NCI-H146 treated with DMSO at 0.1 percent for 48 hours (cell line): ENCODE measurements around the gene ODAD3.

Source experiments
- DNase-seq: peaks from one replicate; lab custom pipeline; 2025; ENCODE audit not compliant: unreplicated experiment; lab: John Stamatoyannopoulos, UW

The ODAD3 gene

DNA sequence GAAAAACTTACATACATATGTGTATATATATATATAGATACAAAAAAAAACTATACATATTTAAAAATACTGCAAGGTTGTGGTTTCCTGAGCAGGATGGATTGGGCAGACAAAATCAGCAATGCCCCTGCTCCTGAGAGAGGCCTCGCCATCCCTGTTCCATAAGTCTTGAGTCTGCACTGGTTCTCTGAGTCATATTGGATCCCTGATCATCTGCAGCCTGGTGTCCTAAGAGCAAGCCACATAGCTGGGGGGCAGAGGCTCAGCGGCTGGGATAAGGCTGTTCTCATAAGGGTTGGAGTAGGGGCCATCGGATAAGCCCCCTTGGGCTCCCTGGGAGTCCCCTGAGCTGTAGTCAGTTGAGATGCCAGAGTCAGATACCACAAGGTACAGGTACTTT lies 57.2 kb downstream of the ODAD3 start:
- no peak for DNase-seq

DNA sequence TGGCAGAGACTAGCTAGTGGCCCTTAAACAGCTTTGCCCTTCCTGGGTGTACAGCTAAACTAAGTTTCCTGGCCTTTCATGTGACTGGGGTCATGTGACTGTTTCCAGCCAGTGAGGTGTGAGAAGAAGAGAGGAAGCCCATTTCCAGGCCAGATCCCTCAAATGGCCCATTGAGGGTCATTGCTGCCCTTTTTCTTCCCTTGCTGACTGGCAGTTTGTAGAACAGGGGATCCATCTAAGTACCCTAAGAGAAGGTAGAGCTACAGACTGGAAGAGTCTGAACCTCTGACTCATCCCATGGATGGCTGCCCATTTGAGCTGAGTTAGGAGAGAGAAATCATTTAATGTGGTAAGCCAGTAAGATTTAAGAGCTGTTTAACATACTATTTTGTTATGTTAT lies 57.7 kb downstream of the ODAD3 start:
- no peak for DNase-seq

DNA sequence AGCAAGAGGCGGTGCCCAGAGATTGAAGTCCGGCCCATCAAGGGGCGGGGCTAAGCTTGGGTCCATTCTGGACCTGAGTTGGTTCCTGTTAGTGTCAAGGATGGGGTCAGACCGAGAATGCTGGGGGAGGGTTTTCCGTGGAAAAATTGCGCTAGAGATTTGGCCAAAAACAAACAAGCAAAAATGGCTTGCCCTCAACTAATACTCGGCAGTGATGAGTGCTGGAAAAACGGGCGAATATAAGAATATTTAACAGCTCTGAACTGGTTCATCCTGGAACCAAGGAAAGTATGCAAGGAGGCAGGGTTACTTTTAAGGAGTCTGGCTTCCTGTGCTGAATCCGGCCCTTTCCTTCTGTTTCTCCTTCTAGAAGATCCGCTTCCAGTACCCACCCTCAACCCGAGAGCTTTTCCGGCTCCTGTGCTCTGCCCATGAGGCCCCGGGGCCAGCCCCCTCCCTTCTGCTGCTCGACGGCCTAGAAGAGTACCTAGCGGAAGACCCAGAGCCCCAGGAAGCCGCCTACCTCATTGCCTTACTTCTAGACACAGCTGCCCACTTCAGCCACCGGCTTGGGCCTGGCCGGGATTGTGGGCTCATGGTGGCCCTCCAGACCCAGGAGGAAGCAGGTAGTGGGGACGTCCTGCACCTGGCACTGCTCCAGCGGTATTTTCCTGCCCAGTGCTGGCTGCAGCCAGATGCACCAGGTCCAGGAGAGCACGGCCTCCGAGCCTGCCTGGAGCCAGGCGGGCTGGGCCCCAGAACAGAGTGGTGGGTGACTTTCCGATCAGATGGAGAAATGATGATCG lies 59.6 kb downstream of the ODAD3 start:
- peak; percentile 55 for DNase-seq

DNA sequence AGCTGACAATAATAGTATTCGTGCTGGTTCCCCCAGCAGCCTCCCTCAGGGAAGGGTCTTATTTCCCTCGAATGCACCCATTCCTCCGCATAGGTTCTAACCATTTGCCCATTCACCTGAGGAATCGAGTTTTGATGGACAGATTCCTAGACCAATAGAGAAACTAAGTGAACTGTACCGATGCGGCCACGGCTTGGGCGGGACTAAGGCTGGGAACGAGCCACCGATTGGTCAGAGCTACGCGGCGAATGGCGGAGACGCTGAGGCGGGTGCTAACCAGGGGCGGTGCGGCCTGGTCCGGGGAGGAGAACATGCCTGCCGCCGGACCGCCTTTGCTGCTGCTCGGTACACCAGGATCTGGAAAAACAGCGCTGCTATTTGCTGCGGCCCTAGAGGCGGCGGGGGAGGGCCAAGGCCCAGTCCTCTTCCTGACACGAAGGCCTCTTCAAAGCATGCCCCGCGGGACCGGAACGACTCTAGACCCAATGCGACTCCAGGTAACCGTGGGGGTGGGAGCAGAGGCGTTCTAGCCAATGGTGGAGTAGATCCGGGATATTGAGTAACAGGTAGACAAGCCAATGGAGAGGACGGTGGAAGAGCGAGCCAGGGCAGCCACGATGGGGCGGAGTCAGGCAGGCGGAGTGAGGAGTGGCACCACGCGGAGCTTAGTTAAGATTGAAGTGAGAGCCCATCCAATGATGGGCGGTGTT lies 60.3 kb downstream of the ODAD3 start, which contains the start of gene SWSAP1:
SWSAP1 (plus strand) TSS at position 234 of the 710 bp plus-strand sequence; CDS start at position 249, 15 bp downstream.
- peak; percentile 100 for DNase-seq

DNA sequence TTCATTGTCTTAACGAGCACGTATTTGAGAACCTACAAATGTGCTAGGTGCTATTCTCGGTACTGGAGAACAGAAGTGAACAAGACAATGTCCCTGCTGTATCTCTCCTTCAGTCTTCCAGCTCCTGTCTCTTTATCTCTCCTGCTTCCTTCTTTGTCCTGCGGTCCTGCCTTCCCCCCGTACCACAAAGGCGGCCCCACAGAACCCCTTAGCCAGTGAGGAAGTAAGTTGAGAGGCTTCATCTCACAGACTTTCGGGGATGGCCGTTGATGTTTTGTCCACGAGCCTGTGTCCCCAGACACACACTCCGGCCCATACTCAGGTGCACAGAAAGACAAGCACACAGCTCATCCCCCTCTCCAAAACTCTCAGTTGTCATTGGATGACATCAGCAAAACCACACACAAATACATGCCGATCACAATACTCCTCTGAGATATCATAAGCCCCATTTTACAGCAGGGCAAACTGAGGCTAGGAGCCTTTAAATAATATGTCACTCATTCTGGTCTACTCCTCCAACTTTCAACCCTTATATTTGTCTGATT lies 61.0 kb downstream of the ODAD3 start:
- no peak for DNase-seq

DNA sequence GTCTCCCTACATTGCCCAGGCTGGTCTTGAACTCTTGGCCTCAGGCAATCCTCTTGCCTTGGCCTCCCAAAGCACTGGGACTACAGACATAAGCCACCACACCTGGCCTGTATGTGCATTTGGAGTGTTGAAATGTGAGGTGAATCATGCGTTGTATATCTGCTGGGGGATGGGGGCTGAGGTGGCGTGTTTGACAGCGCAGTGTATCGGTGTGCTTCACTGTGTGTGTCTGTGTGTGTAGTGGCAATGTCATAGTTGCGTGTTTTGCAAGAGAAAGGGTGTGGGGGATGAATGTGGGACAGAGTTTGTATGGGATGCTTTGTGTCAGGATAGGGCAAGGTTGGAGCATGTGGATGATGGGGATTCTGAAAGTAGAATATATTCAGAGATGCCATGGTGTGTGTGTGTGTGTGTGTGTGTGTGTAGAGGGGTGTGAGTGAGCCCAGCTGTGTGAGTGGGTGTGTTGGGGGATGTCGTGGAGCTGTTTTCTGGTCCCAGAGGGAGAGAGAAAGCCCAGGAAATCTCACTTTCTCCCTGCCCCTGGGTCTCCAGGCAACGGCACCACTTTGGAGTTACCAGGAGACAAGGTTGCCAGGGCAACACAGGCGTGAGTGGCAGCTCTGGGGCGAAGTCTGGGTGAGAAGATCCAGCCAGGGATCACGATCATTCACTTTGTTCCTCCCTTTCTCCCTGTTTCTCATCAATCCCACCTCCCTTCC lies 61.6 kb downstream of the ODAD3 start:
- peak; percentile 91 for DNase-seq

DNA sequence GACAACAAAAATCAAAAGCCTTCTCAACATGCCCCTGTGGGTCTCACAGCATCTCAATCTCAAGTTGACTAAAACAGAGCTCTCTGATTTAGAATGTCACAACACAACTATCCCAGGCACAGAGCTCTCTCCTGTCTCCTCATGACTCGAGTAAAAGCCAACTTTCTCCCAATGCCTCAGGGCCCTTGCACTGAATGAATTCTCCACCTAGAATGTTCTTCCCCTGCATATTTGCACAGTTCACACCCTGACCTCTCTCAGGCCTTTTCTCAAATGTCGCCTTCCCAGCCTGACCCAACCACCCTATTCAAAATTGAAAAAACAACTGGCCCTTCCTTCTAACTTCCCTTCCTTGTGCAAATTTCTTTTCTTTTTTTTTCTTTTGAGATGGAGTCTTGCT lies 64.2 kb downstream of the ODAD3 start:
- no peak for DNase-seq
